A549 (cell line): Measurements from ENCODE around the gene OR10A3. TPM values are rescaled to one million over a fixed set of nuclear protein-coding genes. Genes with fewer than 3 reads are reported as not detected.

ENCODE experiments used
- ATAC-seq, 2 experiments: fragments of 200-7000 bp in 1 of 2; fragments of >200 bp in 1 of 2; cut with Nextera tagmentation in 1 of 2; cut with Tn5 transposase in 1 of 2; 3 replicates each; pipeline versions ENCODE4 v1.8.0 to v1.9.1; 2018 to 2020; ENCODE audit warnings: mild to moderate bottlenecking in 1 of 2, moderate library complexity in 1 of 2
- CTCF ChIA-PET: fragments of 300-600 bp; sonication (Branson Sonifier 250); formaldehyde crosslinking; extraction: SDS; loops from one replicate; lab custom pipeline; 2021; ENCODE audit warnings: antibody characterized with exemption, inconsistent platforms; lab: Yijun Ruan, JAX
- POLR2A ChIA-PET: fragments of 350-600 bp; formaldehyde crosslinking; extraction: SDS; loops from one replicate; lab custom pipeline; 2021; ENCODE audit warnings: antibody characterized with exemption, inconsistent platforms; lab: Yijun Ruan, JAX
- DNase-seq, 2 experiments: peaks; one replicate each; pipeline versions ENCODE4 v3.0.0 to v3.0.0-alpha.2; 2011 to 2016; ENCODE audit warnings: low read depth in 1 of 2, low spot score in 1 of 2
- FAIRE-seq: peaks from 2 replicates; lab custom pipeline; 2011; peaks lifted over from hg19 to GRCh38; lab: Jason Lieb, UNC
- H3K27ac ChIP-seq, 2 experiments: fragments of >200 bp; sonication (Bioruptor Twin); formaldehyde crosslinking; 3 replicates each; pipeline ENCODE4 v1.5.1; 2016 to 2017
- H3K4me1 ChIP-seq: fragments of >200 bp; sonication (Bioruptor Twin); formaldehyde crosslinking; 3 replicates; pipeline ENCODE4 v1.6.1; 2016
- H3K4me2 ChIP-seq: fragments of >200 bp; sonication (Bioruptor Twin); formaldehyde crosslinking; 3 replicates; pipeline ENCODE4 v1.6.1; 2016
- H3K4me3 ChIP-seq: fragments of >200 bp; sonication (Bioruptor Twin); formaldehyde crosslinking; 3 replicates; pipeline ENCODE4 v1.5.1; 2016
- H3K9me3 ChIP-seq: fragments of >200 bp; sonication (Bioruptor Twin); formaldehyde crosslinking; 3 replicates; pipeline ENCODE4 v1.6.1; 2016
- CBX8 ChIP-seq: fragments of 200-600 bp; sonication (generic); IDR thresholded peaks from 2 replicates; pipeline ENCODE4 v1.6.1; 2016
- CHD2 ChIP-seq: fragments of 150-350 bp; IDR thresholded peaks from 2 replicates; pipeline ENCODE4 v1.6.1; 2014; ENCODE audit warnings: low read length; ENCODE audit not compliant: partially characterized antibody
- CHD4 ChIP-seq: fragments of 200-600 bp; sonication (generic); IDR thresholded peaks from 2 replicates; pipeline ENCODE4 v1.6.1; 2016; ENCODE audit warnings: antibody characterized with exemption, mild to moderate bottlenecking, borderline replicate concordance
- CTCF ChIP-seq: fragments of >200 bp; sonication (Bioruptor Twin); formaldehyde crosslinking; IDR thresholded peaks from 3 replicates; pipeline ENCODE4 v1.5.1; 2016
- E2F6 ChIP-seq: IDR thresholded peaks from 2 replicates; pipeline ENCODE4 v1.6.1; 2012; ENCODE audit warnings: low read depth, borderline replicate concordance
- EHF ChIP-seq: fragments of 250-450 bp; sonication (Bioruptor Pico); IDR thresholded peaks from 2 replicates; pipeline ENCODE4 v1.5.0; 2020; ENCODE audit warnings: mild to moderate bottlenecking
- ELK1 ChIP-seq: fragments of 150-350 bp; IDR thresholded peaks from 2 replicates; pipeline ENCODE4 v1.6.1; 2014; ENCODE audit warnings: low read depth, mild to moderate bottlenecking, low read length
- ESRRA ChIP-seq: fragments of 150-350 bp; IDR thresholded peaks from 2 replicates; pipeline ENCODE4 v1.6.1; 2014; ENCODE audit warnings: mild to moderate bottlenecking, low read length, borderline replicate concordance
- FOSB ChIP-seq: fragments of 250-450 bp; sonication (Bioruptor Pico); IDR thresholded peaks from 2 replicates; pipeline ENCODE4 v1.5.0; 2020; ENCODE audit warnings: mild to moderate bottlenecking, moderate library complexity
- HDAC2 ChIP-seq: fragments of 200-600 bp; sonication (generic); IDR thresholded peaks from 2 replicates; pipeline ENCODE4 v1.6.1; 2016
- HEYL ChIP-seq: fragments of 250-450 bp; sonication (Bioruptor Pico); IDR thresholded peaks from 2 replicates; pipeline ENCODE4 v1.8.0; 2021; ENCODE audit warnings: mild to moderate bottlenecking, moderate library complexity
- HMGXB4 ChIP-seq: fragments of 250-450 bp; sonication (Bioruptor Pico); IDR thresholded peaks from 2 replicates; pipeline ENCODE4 v1.5.0; 2021; ENCODE audit warnings: mild to moderate bottlenecking, moderate library complexity, borderline replicate concordance
- HOXA7 ChIP-seq: fragments of 250-450 bp; sonication (Bioruptor Pico); IDR thresholded peaks from 2 replicates; pipeline ENCODE4 v1.5.0; 2020; ENCODE audit warnings: mild to moderate bottlenecking, moderate library complexity
- HOXB13 ChIP-seq: fragments of 250-450 bp; sonication (Bioruptor Pico); IDR thresholded peaks from 2 replicates; pipeline ENCODE4 v1.5.0; 2020; ENCODE audit warnings: low read depth, mild to moderate bottlenecking, moderate library complexity
- KDM1A ChIP-seq: fragments of 200-600 bp; sonication (generic); IDR thresholded peaks from 2 replicates; pipeline ENCODE4 v1.6.1; 2016; ENCODE audit warnings: low read depth, mild to moderate bottlenecking
- NPAS2 ChIP-seq: fragments of 250-450 bp; sonication (Bioruptor Pico); IDR thresholded peaks from 2 replicates; pipeline ENCODE4 v1.8.0; 2022; ENCODE audit warnings: mild to moderate bottlenecking, moderate library complexity, borderline replicate concordance
- NR3C1 ChIP-seq: fragments of >200 bp; sonication (Bioruptor Twin); formaldehyde crosslinking; IDR thresholded peaks from 3 replicates; pipeline ENCODE4 v1.6.1; 2017
- RARB ChIP-seq: fragments of 250-450 bp; sonication (Bioruptor Pico); IDR thresholded peaks from 2 replicates; pipeline ENCODE4 v1.8.0; 2021; ENCODE audit warnings: mild to moderate bottlenecking, moderate library complexity
- RFX5 ChIP-seq: fragments of 450-650 bp; IDR thresholded peaks from 2 replicates; pipeline ENCODE4 v1.7.1; 2014; ENCODE audit warnings: antibody characterized with exemption, mild to moderate bottlenecking, moderate library complexity
- RNF2 ChIP-seq: fragments of 200-600 bp; sonication (generic); IDR thresholded peaks from 2 replicates; pipeline ENCODE4 v1.6.1; 2016; ENCODE audit warnings: low read depth, mild to moderate bottlenecking, antibody characterized with exemption, moderate library complexity, borderline replicate concordance
- USF2 ChIP-seq: fragments of 450-650 bp; IDR thresholded peaks from 2 replicates; pipeline ENCODE4 v1.6.1; 2014; ENCODE audit warnings: antibody characterized with exemption
- WGBS: methylation state at CpG from one replicate; pipeline ENCODE4 v1.1.6; 2017; ENCODE audit errors: missing lambda C conversion rate; 5-methylcytosine and 5-hydroxymethylcytosine counted together
- polyA plus RNA-seq, 4 experiments: library from polyadenylated mRNA; depleted of rRNA in 3 of 4; stranded (reverse); fragments of >200 nt; fragmentation: RNase III in 1 of 4; extraction: RNeasy Plus Mini Kit Qiagen cat#74134 plus additional on column Dnase treatment in 1 of 4; gene quantifications; 2 replicates in 3 of 4; 3 replicates in 1 of 4; pipeline ENCODE4 v1.2.3, GENCODE V29; 2011 to 2017

The OR10A3 gene
- polyA plus RNA-seq, 2 of the 4 experiments (the other 2 are of a cell fraction): not detected

- Histone ChIP-seq H3K27ac (no peak overlapping the region), H3K4me3 (no peak overlapping the region), H3K4me1 (no peaks in the 10 kb centered on the region), H3K4me2 (no peak overlapping the region), H3K9me3 (no peaks in the 10 kb centered on the region)
- ChIA-PET POLR2A (no interaction called here), CTCF (no interaction called here)
- no peak for DNase-seq
- WGBS: 31% methylated on average over 6 of the region's 6 CpGs
- ATAC-seq: no peak
- no peak for TF ChIP-seq HOXA7 (CRISPR knock-in tag)
- no peak for TF ChIP-seq CTCF
- TF ChIP-seq HEYL (CRISPR knock-in tag): no peak
- no peak for TF ChIP-seq ELK1
- TF ChIP-seq NPAS2 (CRISPR knock-in tag): no peak
- no peak for TF ChIP-seq CHD4
- FAIRE-seq: no peak
Measured at GRCh38 chr11:7927635-7928034, 13.9 kb downstream of the OR10A3 start.

GRCh38 chr11:7924536-7924935, 17.0 kb downstream of the OR10A3 start:
- ChIA-PET CTCF (interaction anchor here (0.6 to 0.7 kb wide), 3 partner anchors 16 to 748 kb away, joined by 3 to 4 read pairs (median 3); no protein-coding TSS in a partner anchor), POLR2A (no interaction called here)
- ATAC-seq (no peak), FAIRE-seq (no peak), DNase-seq (no peak)
- H3K4me1 ChIP-seq: no peaks in the 10 kb centered on the region
- H3K9me3 ChIP-seq: no peaks in the 10 kb centered on the region
- H3K27ac ChIP-seq: no peak overlapping the region
- no peak overlapping the region for H3K4me2 ChIP-seq
- H3K4me3 ChIP-seq: no peak overlapping the region
- TF ChIP-seq HDAC2 (no peak), RNF2 (no peak), ESRRA (no peak), RFX5 (no peak), HOXB13 (CRISPR knock-in tag) (no peak), CHD4 (no peak), CBX8 (no peak), NR3C1 (no peak)
- WGBS: 70% methylated on average over 2 of the region's 2 CpGs

GRCh38 chr11:7918141-7918540, 23.4 kb downstream of the OR10A3 start:
- CTCF ChIA-PET: interaction anchor here (0.8 kb wide), 1 partner anchor 69 kb away, joined by 3 read pairs; the partner anchor contains the start of gene EIF3F
- DNase-seq (no peak), FAIRE-seq (no peak), ATAC-seq (no peak)
- H3K4me3 ChIP-seq: no peak overlapping the region
- POLR2A ChIA-PET: no interaction called here
- H3K4me2 ChIP-seq: no peak overlapping the region
- H3K27ac ChIP-seq: no peak overlapping the region
- no peaks in the 10 kb centered on the region for H3K9me3 ChIP-seq
- TF ChIP-seq E2F6: no peak
- TF ChIP-seq CHD2: no peak
- no peak for TF ChIP-seq RNF2
- TF ChIP-seq FOSB (CRISPR knock-in tag): no peak
- no peak for TF ChIP-seq HMGXB4
- no peak for TF ChIP-seq HOXA7 (CRISPR knock-in tag)
- TF ChIP-seq EHF (CRISPR knock-in tag): no peak
- no peak for TF ChIP-seq CTCF
- no peak for TF ChIP-seq KDM1A
- no peak for TF ChIP-seq RARB (CRISPR knock-in tag)
- no peak for TF ChIP-seq USF2
- no peaks in the 10 kb centered on the region for H3K4me1 ChIP-seq
- WGBS: 53% methylated on average over 2 of the region's 2 CpGs
